ENCODE data around the gene EYS.

EYS gene

GRCh38 chr6:64000818-64001491 lies 1706.1 kb downstream of the EYS start:
- ChIA-PET POLR2A (no interaction called here), CTCF (no interaction called here)
- Histone ChIP-seq H3K4me1 (ENCODE audit: control extremely low read depth in 1 of 4, control insufficient read depth in 4 of 4, insufficient read depth in 4 of 4, low read length in 3 of 4) (no peaks in the 10 kb centered on the region), H3K9me3 (ENCODE audit: control extremely low read depth in 1 of 5, control insufficient read depth in 4 of 5, insufficient read depth in 2 of 5, low read depth in 1 of 5, low read length in 4 of 5) (peaks cover 0 to 7% (median 0%) of the 10 kb centered on the region in 5 experiments), H3K36me3 (ENCODE audit: control insufficient read depth in 4 of 4, insufficient read depth in 4 of 4, low read length in 3 of 4) (no peaks in the 10 kb centered on the region), H3K4me3 (ENCODE audit: control insufficient read depth in 1 of 7, extremely low read depth in 1 of 7, insufficient read depth in 4 of 7, low read depth in 2 of 7, low read length in 6 of 7) (no peak overlapping the region), H3K27me3 (replicated peaks in 2 of 5; ENCODE audit: control insufficient read depth in 4 of 5, insufficient read depth in 5 of 5, low read length in 4 of 5) (no peaks in the 10 kb centered on the region), H3K27ac (ENCODE audit: insufficient read depth in 1 of 2, low read depth in 1 of 2, low read length in 2 of 2, poor library complexity in 1 of 2, severe bottlenecking in 2 of 2) (no peak overlapping the region)
- 83% methylated on average over 1 of the region's 5 CpGs for WGBS (ENCODE audit: insufficient coverage)
- no peak for DNase-seq

DNA sequence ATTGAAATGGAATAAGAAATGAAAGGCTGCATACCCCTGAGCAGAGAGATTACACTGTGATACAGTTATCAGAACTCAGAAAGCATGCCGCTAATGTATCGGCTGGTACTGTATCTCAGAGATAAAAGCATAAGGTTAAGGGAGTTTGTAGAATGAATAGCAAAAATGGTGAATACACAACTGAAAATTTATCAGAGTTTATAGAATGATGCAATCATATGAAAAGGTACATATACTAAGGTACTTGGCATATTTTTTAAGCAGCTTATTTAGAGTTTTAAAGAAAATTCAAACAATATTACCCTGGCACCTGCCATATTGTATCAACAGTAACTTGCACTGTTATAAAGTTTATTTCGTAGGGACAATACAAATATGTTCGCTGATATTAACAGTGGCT lies 1707.4 kb downstream of the EYS start:
- H3K4me1 ChIP-seq (ENCODE audit: control extremely low read depth in 1 of 4, control insufficient read depth in 4 of 4, insufficient read depth in 4 of 4, low read length in 3 of 4): no peaks in the 10 kb centered on the region
- no peak overlapping the region for H3K27ac ChIP-seq (ENCODE audit: insufficient read depth in 1 of 2, low read depth in 1 of 2, low read length in 2 of 2, poor library complexity in 1 of 2, severe bottlenecking in 2 of 2)
- no peak overlapping the region for H3K4me3 ChIP-seq (ENCODE audit: control insufficient read depth in 1 of 7, extremely low read depth in 1 of 7, insufficient read depth in 4 of 7, low read depth in 2 of 7, low read length in 6 of 7)
- DNase-seq: no peak
- no peaks in the 10 kb centered on the region for H3K36me3 ChIP-seq (ENCODE audit: control insufficient read depth in 4 of 4, insufficient read depth in 4 of 4, low read length in 3 of 4)
- H3K27me3 ChIP-seq (replicated peaks in 2 of 5; ENCODE audit: control insufficient read depth in 4 of 5, insufficient read depth in 5 of 5, low read length in 4 of 5): no peaks in the 10 kb centered on the region
- H3K9me3 ChIP-seq (ENCODE audit: control extremely low read depth in 1 of 5, control insufficient read depth in 4 of 5, insufficient read depth in 2 of 5, low read depth in 1 of 5, low read length in 4 of 5): peaks cover 0 to 3% (median 0%) of the 10 kb centered on the region in 5 experiments
- 100% methylated on average over 4 of the region's 4 CpGs for WGBS (ENCODE audit: insufficient coverage)
- ChIA-PET POLR2A (no interaction called here), CTCF (no interaction called here)

- no peak overlapping the region for H3K27ac ChIP-seq (ENCODE audit: insufficient read depth in 1 of 2, low read depth in 1 of 2, low read length in 2 of 2, poor library complexity in 1 of 2, severe bottlenecking in 2 of 2)
- DNase-seq: no peak
- H3K27me3 ChIP-seq (replicated peaks in 2 of 5; ENCODE audit: control insufficient read depth in 4 of 5, insufficient read depth in 5 of 5, low read length in 4 of 5): no peaks in the 10 kb centered on the region
- no peaks in the 10 kb centered on the region for H3K4me1 ChIP-seq (ENCODE audit: control extremely low read depth in 1 of 4, control insufficient read depth in 4 of 4, insufficient read depth in 4 of 4, low read length in 3 of 4)
- CTCF ChIA-PET: no interaction called here
- H3K36me3 ChIP-seq (ENCODE audit: control insufficient read depth in 4 of 4, insufficient read depth in 4 of 4, low read length in 3 of 4): no peaks in the 10 kb centered on the region
- WGBS (ENCODE audit: insufficient coverage): no CpG with 5 or more reads among the region's 3 CpGs
- POLR2A ChIA-PET: no interaction called here
- no peak overlapping the region for H3K4me3 ChIP-seq (ENCODE audit: control insufficient read depth in 1 of 7, extremely low read depth in 1 of 7, insufficient read depth in 4 of 7, low read depth in 2 of 7, low read length in 6 of 7)
- H3K9me3 ChIP-seq (ENCODE audit: control extremely low read depth in 1 of 5, control insufficient read depth in 4 of 5, insufficient read depth in 2 of 5, low read depth in 1 of 5, low read length in 4 of 5): no peaks in the 10 kb centered on the region
Measured at GRCh38 chr6:63998991-63999390, 1708.0 kb downstream of the EYS start.

GRCh38 chr6:63997734-63998133 lies 1709.3 kb downstream of the EYS start:
- ChIA-PET POLR2A (no interaction called here), CTCF (no interaction called here)
- no peak overlapping the region for H3K4me3 ChIP-seq (ENCODE audit: control insufficient read depth in 1 of 7, extremely low read depth in 1 of 7, insufficient read depth in 4 of 7, low read depth in 2 of 7, low read length in 6 of 7)
- no CpG with 5 or more reads among the region's 1 CpG for WGBS (ENCODE audit: insufficient coverage)
- H3K27ac ChIP-seq (ENCODE audit: insufficient read depth in 1 of 2, low read depth in 1 of 2, low read length in 2 of 2, poor library complexity in 1 of 2, severe bottlenecking in 2 of 2): no peak overlapping the region
- no peak for DNase-seq
- H3K4me1 ChIP-seq (ENCODE audit: control extremely low read depth in 1 of 4, control insufficient read depth in 4 of 4, insufficient read depth in 4 of 4, low read length in 3 of 4): no peaks in the 10 kb centered on the region
- no peaks in the 10 kb centered on the region for H3K9me3 ChIP-seq (ENCODE audit: control extremely low read depth in 1 of 5, control insufficient read depth in 4 of 5, insufficient read depth in 2 of 5, low read depth in 1 of 5, low read length in 4 of 5)
- no peaks in the 10 kb centered on the region for H3K27me3 ChIP-seq (replicated peaks in 2 of 5; ENCODE audit: control insufficient read depth in 4 of 5, insufficient read depth in 5 of 5, low read length in 4 of 5)
- no peaks in the 10 kb centered on the region for H3K36me3 ChIP-seq (ENCODE audit: control insufficient read depth in 4 of 4, insufficient read depth in 4 of 4, low read length in 3 of 4)

DNA sequence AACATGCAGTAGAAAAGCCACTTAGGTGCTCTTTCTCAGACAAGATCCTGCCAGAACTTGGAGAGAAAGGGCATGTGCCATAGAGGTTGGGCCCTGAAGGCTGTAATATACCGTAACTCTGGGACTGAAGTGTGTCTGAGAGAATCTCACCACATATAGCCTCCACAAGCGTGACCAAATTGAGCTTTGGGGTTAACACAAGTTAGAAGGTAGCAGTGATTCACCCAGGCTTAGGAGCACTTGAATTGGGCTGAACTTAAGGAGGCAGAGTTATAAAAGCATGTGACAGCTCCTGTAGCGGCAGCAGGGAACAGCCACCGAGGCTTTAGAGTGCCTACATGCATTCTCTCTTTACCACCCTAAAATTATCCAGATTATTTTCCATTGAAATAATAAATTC lies 1709.8 kb downstream of the EYS start:
- Histone ChIP-seq H3K27me3 (replicated peaks in 2 of 5; ENCODE audit: control insufficient read depth in 4 of 5, insufficient read depth in 5 of 5, low read length in 4 of 5) (no peaks in the 10 kb centered on the region), H3K9me3 (ENCODE audit: control extremely low read depth in 1 of 5, control insufficient read depth in 4 of 5, insufficient read depth in 2 of 5, low read depth in 1 of 5, low read length in 4 of 5) (no peaks in the 10 kb centered on the region), H3K27ac (ENCODE audit: insufficient read depth in 1 of 2, low read depth in 1 of 2, low read length in 2 of 2, poor library complexity in 1 of 2, severe bottlenecking in 2 of 2) (no peak overlapping the region), H3K36me3 (ENCODE audit: control insufficient read depth in 4 of 4, insufficient read depth in 4 of 4, low read length in 3 of 4) (no peaks in the 10 kb centered on the region), H3K4me3 (ENCODE audit: control insufficient read depth in 1 of 7, extremely low read depth in 1 of 7, insufficient read depth in 4 of 7, low read depth in 2 of 7, low read length in 6 of 7) (no peak overlapping the region), H3K4me1 (ENCODE audit: control extremely low read depth in 1 of 4, control insufficient read depth in 4 of 4, insufficient read depth in 4 of 4, low read length in 3 of 4) (no peaks in the 10 kb centered on the region)
- 100% methylated on average over 2 of the region's 4 CpGs for WGBS (ENCODE audit: insufficient coverage)
- POLR2A ChIA-PET: no interaction called here
- no peak for DNase-seq
- CTCF ChIA-PET: no interaction called here

DNA sequence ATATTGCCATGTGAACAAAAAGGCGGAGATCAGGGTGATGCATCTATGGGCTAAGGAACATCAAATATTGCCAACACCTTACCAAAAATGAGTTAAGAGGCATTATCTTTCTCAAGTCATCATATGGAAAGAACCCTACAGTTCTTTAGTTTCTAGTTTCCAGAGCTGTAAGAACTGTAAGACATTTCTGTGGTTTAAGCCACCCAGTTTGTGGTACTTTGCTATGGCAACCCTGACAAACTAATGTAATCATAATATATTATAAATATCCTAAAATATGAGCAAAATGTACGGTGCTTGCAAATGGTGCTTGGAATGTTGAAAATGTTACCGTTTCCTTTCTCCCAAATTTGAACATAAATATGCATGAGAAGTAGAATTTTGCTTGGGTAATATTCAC lies 1721.8 kb downstream of the EYS start:
- peak in 1 of 3 donors; percentile 8 for DNase-seq
- no peaks in the 10 kb centered on the region for H3K9me3 ChIP-seq (ENCODE audit: control extremely low read depth in 1 of 5, control insufficient read depth in 4 of 5, insufficient read depth in 2 of 5, low read depth in 1 of 5, low read length in 4 of 5)
- ChIA-PET CTCF (no interaction called here), POLR2A (no interaction called here)
- no peak overlapping the region for H3K4me3 ChIP-seq (ENCODE audit: control insufficient read depth in 1 of 7, extremely low read depth in 1 of 7, insufficient read depth in 4 of 7, low read depth in 2 of 7, low read length in 6 of 7)
- no peaks in the 10 kb centered on the region for H3K36me3 ChIP-seq (ENCODE audit: control insufficient read depth in 4 of 4, insufficient read depth in 4 of 4, low read length in 3 of 4)
- H3K4me1 ChIP-seq (ENCODE audit: control extremely low read depth in 1 of 4, control insufficient read depth in 4 of 4, insufficient read depth in 4 of 4, low read length in 3 of 4): no peaks in the 10 kb centered on the region
- no peak overlapping the region for H3K27ac ChIP-seq (ENCODE audit: insufficient read depth in 1 of 2, low read depth in 1 of 2, low read length in 2 of 2, poor library complexity in 1 of 2, severe bottlenecking in 2 of 2)
- no peaks in the 10 kb centered on the region for H3K27me3 ChIP-seq (replicated peaks in 2 of 5; ENCODE audit: control insufficient read depth in 4 of 5, insufficient read depth in 5 of 5, low read length in 4 of 5)
- no CpG with 5 or more reads among the region's 3 CpGs for WGBS (ENCODE audit: insufficient coverage)

DNA sequence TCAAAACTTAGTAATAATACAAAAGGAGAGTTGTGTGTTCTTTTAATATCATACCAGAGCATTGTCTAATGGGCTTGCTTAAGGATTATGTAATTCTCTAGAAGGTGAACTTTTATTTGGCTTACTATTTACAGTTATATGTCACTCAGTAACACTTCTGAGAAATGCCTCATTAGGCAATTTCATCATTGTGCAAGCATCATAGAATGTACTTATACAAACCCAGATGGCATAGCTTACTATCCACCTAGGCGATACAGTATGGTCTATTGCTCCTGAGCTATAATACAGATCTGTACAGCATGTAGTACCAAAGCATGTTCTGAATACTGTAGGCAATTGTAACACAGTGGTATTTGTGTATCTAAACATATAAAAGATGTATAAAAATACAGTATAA lies 1731.3 kb downstream of the EYS start:
- Histone ChIP-seq H3K4me3 (ENCODE audit: control insufficient read depth in 1 of 7, extremely low read depth in 1 of 7, insufficient read depth in 4 of 7, low read depth in 2 of 7, low read length in 6 of 7) (no peak overlapping the region), H3K27ac (ENCODE audit: insufficient read depth in 1 of 2, low read depth in 1 of 2, low read length in 2 of 2, poor library complexity in 1 of 2, severe bottlenecking in 2 of 2) (no peak overlapping the region), H3K4me1 (ENCODE audit: control extremely low read depth in 1 of 4, control insufficient read depth in 4 of 4, insufficient read depth in 4 of 4, low read length in 3 of 4) (no peaks in the 10 kb centered on the region), H3K36me3 (ENCODE audit: control insufficient read depth in 4 of 4, insufficient read depth in 4 of 4, low read length in 3 of 4) (no peaks in the 10 kb centered on the region), H3K27me3 (replicated peaks in 2 of 5; ENCODE audit: control insufficient read depth in 4 of 5, insufficient read depth in 5 of 5, low read length in 4 of 5) (no peaks in the 10 kb centered on the region), H3K9me3 (ENCODE audit: control extremely low read depth in 1 of 5, control insufficient read depth in 4 of 5, insufficient read depth in 2 of 5, low read depth in 1 of 5, low read length in 4 of 5) (no peaks in the 10 kb centered on the region)
- no CpG with 5 or more reads among the region's 1 CpG for WGBS (ENCODE audit: insufficient coverage)
- ChIA-PET CTCF (interaction anchor here (1.5 kb wide), 1 partner anchor 12 kb away, joined by 4 read pairs; no protein-coding TSS in a partner anchor), POLR2A (no interaction called here)
- no peak for DNase-seq
